Stimulated activated CD8-positive, alpha-beta memory T cell treated with anti-CD3 and anti-CD28 coated beads, Interleukin-12 subunit alpha, Interleukin-12 subunit beta, amount 100 ng/mL, for 4 hours (primary cell): ENCODE data around the gene TCF4.

Experiments
- DNase-seq: peaks from one replicate; pipeline ENCODE4 v3.0.0-alpha.2; 2020; ENCODE audit warnings: low read depth

The TCF4 gene

GRCh38 chr18:55261253-55261652 lies 326.7 kb downstream of the TCF4 start:
- no peak for DNase-seq

GRCh38 chr18:55258088-55258487 lies 329.9 kb downstream of the TCF4 start:
- no peak for DNase-seq

DNA sequence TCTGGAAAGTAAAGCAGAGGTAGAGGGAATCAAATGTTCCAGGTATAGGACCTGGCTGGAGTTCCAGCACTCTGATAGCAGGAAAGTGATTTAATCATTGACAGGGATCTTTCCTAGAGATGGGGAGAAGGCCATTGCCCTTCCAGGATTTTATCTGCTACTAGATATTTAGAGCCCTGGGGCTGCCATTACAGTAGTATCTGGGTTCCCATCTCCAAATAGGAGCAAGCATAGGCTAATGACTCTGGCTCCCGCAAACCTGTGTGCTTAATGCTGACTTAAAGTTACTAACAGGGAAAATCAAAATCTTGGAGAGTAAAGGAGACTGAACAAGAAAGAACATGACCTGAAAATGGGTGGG lies 331.1 kb downstream of the TCF4 start:
- no peak for DNase-seq

DNA sequence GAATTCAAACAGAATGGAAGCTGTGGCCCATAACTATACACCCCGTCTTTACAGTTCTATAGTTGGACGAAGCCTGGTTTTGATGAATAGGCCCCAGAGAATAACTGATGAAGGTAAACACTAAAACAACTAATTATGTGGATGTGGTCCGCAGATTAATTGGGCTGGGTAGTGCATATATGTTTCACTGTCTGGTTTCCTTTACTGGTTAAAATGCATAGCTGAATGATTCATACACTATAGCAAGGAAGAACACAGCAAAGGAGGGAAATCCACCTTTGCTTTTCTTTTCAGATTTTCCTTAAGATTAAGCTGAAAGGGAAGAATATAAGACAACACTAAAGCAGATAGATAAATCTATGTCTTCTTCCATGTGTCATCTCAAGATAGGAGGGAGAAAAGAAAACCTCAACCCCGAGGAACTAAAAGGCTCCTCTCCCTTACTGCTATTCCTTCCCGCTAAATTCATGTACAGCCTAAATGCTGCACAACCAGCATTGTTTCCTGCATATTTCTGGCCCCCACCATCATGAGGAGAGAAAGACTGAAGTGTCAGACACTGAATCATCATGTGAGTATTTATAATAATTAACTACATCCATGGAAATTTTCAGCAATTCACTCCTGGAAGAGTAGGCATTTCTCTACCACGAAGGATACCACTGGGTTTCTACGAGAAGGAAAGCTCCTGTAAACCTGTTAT lies 331.6 kb downstream of the TCF4 start:
- no peak for DNase-seq

GRCh38 chr18:55253814-55254213 lies 334.2 kb downstream of the TCF4 start:
- DNase-seq: no peak

DNA sequence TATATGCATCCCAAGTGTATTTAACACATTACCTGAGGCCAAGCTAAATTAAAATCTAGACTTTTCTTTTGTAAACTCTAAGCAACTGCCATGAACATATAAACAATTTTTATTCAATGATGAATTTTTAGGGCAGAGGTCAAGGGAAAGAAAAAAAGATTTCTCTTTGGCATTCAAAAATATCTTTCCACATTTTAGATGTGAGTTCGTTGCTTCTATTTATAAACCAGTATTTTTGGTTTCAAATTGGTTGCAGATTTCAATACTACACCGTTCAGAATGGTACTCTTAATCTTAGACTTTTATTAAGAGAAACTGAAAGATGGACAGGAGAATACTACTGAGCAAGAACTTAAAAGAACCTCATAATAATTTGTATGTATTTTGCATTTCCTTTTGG lies 335.1 kb downstream of the TCF4 start:
- DNase-seq: no peak

- no peak for DNase-seq
These were observed 335.8 kb downstream of the TCF4 start for GRCh38 chr18:55252053-55252675.

GRCh38 chr18:55251254-55251971 lies 336.6 kb downstream of the TCF4 start:
- DNase-seq: no peak

- DNase-seq: no peak
These were observed 337.2 kb downstream of the TCF4 start for GRCh38 chr18:55250768-55251173.

GRCh38 chr18:55249550-55249949 lies 338.4 kb downstream of the TCF4 start:
- no peak for DNase-seq

DNA sequence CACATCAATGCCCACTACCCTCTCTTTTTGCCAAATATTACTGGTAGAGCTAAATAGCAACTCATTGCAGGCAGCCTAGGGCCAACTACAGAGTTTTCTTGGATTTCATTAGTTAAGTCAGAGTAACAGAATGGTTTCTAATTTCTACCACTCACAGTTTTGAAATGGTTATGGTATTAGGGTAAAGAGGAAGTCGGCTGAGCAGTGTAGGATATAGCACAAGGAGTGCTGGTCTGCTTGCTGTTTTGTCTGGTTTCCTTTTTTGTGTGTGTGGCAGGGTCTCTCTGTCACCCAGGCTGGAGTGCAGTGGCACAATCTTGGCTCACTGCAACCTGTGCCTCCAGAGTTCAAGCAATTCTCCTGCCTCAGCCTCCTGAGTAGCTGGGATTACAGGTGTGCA lies 339.5 kb downstream of the TCF4 start:
- no peak for DNase-seq

GRCh38 chr18:55247032-55247431 lies 341.0 kb downstream of the TCF4 start:
- DNase-seq: no peak

DNA sequence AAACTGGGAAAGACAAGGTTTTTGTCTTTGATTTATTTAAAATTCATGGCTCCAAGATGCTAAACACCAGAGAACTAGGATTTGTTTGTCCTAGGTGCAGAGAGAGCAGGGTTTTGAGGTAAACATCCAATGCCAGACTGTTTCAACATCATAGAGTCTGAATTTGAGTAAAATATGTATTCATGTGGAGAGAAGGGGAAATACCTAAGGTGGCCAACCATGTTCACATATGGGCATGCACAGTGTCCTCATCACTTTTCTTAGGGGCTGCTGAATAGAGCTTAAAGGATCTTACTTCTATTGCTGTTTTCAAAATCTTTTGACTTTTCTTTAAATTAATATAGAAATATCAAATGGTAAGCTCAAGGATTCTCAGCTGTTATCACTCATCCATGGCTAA lies 341.7 kb downstream of the TCF4 start:
- DNase-seq: no peak

DNA sequence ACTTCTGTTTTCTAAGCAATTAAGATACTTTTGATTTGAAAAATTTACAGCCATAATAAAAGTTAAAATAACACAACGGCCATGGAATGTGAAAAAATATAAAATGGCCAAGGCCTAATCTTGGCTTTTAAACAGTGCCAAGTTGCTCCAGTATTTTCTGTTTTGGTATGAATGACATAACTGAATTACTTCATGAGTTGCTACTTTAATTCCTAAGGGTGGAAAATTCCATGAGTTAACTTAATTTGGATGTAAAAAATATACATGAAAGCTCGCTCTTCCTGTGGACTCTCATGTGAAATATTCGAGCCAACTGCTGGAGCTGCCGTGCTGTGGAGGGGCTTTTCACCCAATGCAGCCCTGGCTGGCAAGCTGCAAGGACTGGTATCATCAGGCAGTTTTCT lies 342.8 kb downstream of the TCF4 start:
- DNase-seq: no peak

GRCh38 chr18:55244546-55244945 lies 343.4 kb downstream of the TCF4 start:
- DNase-seq: no peak

GRCh38 chr18:55243857-55244256 lies 344.1 kb downstream of the TCF4 start:
- no peak for DNase-seq

GRCh38 chr18:55243255-55243654 lies 344.7 kb downstream of the TCF4 start:
- no peak for DNase-seq

GRCh38 chr18:55240978-55241377 lies 347.0 kb downstream of the TCF4 start:
- no peak for DNase-seq

GRCh38 chr18:55239740-55240139 lies 348.3 kb downstream of the TCF4 start:
- DNase-seq: no peak

- DNase-seq: no peak
These were observed 350.3 kb downstream of the TCF4 start for GRCh38 chr18:55237660-55238059.

DNA sequence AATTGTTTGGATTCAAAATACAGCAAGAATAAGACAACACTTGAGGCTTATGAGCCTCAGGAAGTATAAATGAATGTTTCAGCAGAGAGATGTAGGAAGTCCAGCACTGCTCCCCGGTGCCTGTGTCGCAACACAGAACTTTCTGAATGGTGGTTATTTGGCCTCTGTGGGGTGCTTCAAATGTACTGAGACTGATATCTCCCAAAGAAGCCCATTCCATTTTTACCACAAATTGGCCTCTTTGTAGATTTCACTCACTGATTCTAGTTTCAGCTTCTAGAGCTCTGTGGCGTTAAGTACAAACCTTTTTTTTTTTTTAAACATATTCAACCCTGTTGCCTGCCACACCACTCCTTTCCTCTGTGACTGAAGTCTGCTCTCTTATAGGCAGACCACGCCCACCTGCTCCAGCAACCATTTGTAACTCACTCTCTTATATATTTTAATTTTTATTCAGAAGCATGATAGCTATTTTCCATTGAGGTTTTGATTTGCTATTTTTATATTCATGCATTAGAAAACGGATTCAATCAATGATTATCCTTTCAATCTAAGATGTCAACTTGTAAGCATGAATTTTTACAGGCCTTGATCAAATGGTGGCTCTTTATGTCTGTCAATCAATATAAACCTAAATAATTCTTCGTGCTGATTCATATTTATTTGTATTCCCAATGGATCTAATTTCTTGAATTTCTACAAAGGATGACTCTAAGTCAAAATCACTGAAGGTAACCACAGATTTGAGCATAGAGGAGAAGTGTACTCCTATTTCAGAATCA lies 351.7 kb downstream of the TCF4 start:
- DNase-seq: no peak

DNA sequence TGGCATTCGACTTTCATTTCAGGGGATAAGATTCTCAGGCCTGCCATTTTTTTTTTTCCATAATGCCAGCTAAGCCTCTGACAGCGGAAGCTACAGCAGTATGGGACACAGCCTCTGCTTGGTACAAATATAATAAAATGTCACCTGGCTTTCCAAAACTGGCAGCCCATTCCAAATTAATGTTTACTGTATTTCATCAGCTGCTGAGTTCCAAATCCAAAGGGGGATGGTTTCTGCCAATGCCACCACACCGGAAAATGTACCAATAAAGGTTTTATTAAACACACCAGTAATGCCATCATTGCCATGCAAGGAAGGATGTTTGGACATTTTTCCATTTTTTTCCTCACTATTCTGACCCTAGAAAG lies 352.9 kb downstream of the TCF4 start:
- DNase-seq: no peak
